GM12865 (cell line): ENCODE data around the gene CDKN2B.
A peak's percentile ranks its signal among the peaks of the same experiment; 100 is the strongest.
"Not testable (repeated sequence)": the region's sequence is repeated elsewhere in the genome, so short reads cannot be mapped to it uniquely, and the experiment has no call there.

Source experiments
- DNase-seq: peaks from one replicate; pipeline ENCODE4 v3.0.0; 2010; ENCODE audit warnings: low read depth
- H3K4me3 ChIP-seq: 2 replicates; pipeline ENCODE4 v1.5.1; 2011; ENCODE audit warnings: mild to moderate bottlenecking, low read depth, low read length, control low read depth
- CTCF ChIP-seq: IDR thresholded peaks from 2 replicates; pipeline ENCODE4 v1.5.1; 2011; ENCODE audit warnings: low read length, control low read depth, low read depth, inconsistent platforms; ENCODE audit not compliant: insufficient read depth; ENCODE audit errors: missing control alignments

The CDKN2B gene, protein sequence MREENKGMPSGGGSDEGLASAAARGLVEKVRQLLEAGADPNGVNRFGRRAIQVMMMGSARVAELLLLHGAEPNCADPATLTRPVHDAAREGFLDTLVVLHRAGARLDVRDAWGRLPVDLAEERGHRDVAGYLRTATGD

DNA sequence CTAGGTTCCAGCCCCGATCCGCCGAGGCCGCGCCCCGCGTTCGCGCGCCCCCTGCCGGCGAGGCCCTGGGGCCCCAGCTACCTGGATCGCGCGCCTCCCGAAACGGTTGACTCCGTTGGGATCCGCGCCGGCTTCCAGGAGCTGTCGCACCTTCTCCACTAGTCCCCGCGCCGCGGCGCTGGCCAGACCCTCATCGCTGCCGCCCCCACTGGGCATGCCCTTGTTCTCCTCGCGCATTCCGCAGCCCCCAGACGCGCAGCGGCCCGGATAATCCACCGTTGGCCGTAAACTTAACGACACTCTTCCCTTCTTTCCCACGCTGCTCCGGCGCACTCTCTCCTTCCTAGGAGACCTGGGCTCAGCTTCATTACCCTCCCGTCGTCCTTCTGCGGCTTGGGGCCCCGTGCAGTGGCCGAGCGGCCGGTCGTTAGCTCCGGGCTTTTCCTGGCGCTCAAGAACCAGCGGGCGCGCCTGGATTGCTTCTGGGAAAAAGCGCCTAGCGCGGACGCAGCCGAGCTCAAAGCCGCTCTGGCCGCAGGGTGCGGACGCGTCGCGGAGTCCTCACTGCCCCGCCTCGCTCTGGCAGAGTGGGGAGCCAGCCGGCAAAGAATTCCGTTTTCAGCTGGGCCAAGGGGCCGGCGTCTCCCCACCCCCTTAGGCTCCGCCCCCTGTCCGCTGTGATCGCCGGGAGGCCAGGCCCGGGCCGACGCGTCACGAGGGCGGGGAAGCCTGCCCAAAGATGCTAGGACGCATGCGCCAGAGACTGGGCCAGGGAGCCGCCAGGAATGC, at the start of gene CDKN2B:
Gene CDKN2B (minus strand): TSS at position 589 of the 789 bp plus-strand sequence. CDS start 352 bp downstream, at position 237.
- peak; percentile 77 for TF ChIP-seq CTCF
- H3K4me3 ChIP-seq, result peak within 1 kb of the TSS; percentile 61
- DNase-seq, result peak; percentile 85

GRCh38 chr9:22057972-22058371, 48.9 kb upstream of the CDKN2B start:
- H3K4me3 ChIP-seq, DNase-seq: not testable (repeated sequence)

DNA sequence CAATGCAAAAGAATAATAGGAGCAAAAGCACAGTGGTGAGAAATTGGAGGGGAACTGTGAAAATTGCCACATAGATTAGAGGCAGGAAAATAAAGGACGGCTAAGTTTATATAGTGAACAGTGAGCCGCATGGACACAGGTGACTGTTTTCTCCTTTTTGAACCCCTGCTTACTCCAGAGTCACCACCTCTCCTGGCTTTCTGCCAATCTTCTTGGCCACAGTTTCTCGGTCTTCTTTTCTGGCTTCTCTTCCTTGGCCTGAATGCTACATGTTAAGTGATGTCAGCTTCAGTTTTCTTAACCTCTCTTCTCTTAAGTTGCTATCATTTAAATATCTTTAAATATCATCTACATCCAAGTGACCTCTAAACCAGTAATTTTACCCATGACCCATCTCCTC, 47.3 kb upstream of the CDKN2B start:
- TF ChIP-seq CTCF, result no peak
- no peak overlapping the region for H3K4me3 ChIP-seq
- peak; percentile 11 for DNase-seq

GRCh38 chr9:22055090-22055489, 46.0 kb upstream of the CDKN2B start:
- H3K4me3 ChIP-seq, result no peak overlapping the region
- no peak for DNase-seq
- no peak for TF ChIP-seq CTCF

GRCh38 chr9:22054529-22054928, 45.4 kb upstream of the CDKN2B start:
- no peak overlapping the region for H3K4me3 ChIP-seq
- no peak for TF ChIP-seq CTCF
- DNase-seq, result no peak

DNA sequence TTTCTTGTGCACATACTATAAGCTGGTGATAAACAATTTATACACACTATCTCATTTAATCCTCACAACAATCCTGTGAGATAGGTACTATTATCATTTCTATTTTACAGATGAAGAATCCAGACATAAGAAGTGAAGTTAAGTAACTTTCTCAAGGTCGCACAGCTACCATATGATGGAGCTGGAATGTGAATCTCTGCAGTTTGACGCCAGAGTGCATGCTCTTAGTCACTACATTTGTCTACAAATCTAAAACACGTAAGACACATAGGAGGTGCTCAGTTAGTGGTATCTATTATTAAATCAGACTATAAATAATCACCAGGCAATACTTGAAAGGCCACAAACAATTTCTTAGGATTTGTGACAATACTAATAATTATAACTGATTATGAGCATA, 45.0 kb upstream of the CDKN2B start:
- no peak for DNase-seq
- H3K4me3 ChIP-seq, result no peak overlapping the region
- TF ChIP-seq CTCF, result no peak

GRCh38 chr9:22053178-22053577, 44.1 kb upstream of the CDKN2B start:
- DNase-seq, result no peak
- TF ChIP-seq CTCF, result no peak
- H3K4me3 ChIP-seq, result no peak overlapping the region
